Epithelial cell of esophagus (primary cell): ENCODE results near the gene MOB3B.

ENCODE experiments used
- DNase-seq: peaks from one replicate; pipeline ENCODE4 v3.0.0; 2010; ENCODE audit warnings: low read depth
- H3K4me3 ChIP-seq: 2 replicates; pipeline ENCODE4 v1.5.1; 2011; ENCODE audit warnings: mild to moderate bottlenecking, low read length, control low read depth
- TF ChIP-seq, protein P1 (sequence below): IDR thresholded peaks from 2 replicates; pipeline ENCODE4 v1.5.1; 2011; ENCODE audit warnings: low read depth, mild to moderate bottlenecking, low read length, control low read depth, inconsistent platforms; ENCODE audit not compliant: insufficient read depth; ENCODE audit errors: missing control alignments

MOB3B gene

DNA sequence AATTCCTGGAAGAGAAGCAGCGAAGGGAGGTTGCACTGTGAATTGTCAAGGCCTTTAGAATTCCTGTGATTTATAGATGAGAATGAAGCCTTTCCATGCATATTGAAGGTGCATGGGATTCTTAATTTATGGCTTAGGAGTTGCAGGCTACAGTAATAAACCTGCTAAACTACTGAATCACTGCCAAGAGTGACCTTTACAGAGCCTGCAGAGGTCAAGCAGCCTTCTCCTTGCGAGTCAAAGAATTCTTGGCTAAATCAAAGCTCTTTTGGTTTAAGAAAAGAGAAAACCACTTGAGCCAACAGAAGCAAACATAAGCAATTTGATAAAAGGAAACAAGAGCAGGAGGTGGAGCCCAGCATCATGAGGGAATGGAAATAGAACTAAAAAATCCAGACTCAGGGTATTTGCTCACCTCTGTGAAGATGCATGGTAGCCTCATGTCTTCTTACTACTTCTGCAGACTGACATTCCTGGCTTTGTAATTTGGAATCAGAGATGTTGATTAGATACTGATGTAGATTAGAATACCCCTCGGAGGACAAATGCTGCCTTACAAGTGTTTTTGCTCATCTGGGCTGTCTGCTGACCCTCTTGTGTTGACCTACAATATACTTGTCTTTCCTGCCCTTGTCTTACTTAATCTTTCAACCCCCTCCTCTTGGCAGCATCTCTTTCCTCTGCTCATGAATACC is 95.8 kb downstream of the MOB3B start:
- no peak overlapping the region for H3K4me3 ChIP-seq
- TF ChIP-seq, protein P1, sequence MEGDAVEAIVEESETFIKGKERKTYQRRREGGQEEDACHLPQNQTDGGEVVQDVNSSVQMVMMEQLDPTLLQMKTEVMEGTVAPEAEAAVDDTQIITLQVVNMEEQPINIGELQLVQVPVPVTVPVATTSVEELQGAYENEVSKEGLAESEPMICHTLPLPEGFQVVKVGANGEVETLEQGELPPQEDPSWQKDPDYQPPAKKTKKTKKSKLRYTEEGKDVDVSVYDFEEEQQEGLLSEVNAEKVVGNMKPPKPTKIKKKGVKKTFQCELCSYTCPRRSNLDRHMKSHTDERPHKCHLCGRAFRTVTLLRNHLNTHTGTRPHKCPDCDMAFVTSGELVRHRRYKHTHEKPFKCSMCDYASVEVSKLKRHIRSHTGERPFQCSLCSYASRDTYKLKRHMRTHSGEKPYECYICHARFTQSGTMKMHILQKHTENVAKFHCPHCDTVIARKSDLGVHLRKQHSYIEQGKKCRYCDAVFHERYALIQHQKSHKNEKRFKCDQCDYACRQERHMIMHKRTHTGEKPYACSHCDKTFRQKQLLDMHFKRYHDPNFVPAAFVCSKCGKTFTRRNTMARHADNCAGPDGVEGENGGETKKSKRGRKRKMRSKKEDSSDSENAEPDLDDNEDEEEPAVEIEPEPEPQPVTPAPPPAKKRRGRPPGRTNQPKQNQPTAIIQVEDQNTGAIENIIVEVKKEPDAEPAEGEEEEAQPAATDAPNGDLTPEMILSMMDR = no peak

DNA sequence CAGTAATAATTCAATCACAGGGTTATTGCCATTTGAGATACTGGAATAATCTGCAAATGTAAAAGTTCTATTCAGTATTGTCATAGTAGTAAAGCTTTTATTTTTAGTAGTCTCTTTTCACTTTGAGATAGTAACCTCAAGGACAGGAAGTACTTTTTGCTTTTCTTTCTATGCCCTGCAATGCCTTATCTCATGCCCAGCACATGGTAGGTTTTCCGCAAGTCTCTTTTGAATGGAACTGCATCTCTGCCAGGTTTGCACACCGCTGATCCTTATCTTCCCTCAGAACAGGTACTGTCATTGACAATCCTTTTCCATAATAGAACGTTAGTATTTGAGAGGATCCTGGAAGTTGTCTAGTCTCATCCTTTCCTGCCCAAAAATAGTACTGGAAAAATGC is 97.3 kb downstream of the MOB3B start:
- TF ChIP-seq, protein P1 = no peak
- DNase-seq = no peak
- H3K4me3 ChIP-seq = no peak overlapping the region

More for the DNA sequence above, 95.8 kb downstream of the MOB3B start:
- no peak for DNase-seq

DNA sequence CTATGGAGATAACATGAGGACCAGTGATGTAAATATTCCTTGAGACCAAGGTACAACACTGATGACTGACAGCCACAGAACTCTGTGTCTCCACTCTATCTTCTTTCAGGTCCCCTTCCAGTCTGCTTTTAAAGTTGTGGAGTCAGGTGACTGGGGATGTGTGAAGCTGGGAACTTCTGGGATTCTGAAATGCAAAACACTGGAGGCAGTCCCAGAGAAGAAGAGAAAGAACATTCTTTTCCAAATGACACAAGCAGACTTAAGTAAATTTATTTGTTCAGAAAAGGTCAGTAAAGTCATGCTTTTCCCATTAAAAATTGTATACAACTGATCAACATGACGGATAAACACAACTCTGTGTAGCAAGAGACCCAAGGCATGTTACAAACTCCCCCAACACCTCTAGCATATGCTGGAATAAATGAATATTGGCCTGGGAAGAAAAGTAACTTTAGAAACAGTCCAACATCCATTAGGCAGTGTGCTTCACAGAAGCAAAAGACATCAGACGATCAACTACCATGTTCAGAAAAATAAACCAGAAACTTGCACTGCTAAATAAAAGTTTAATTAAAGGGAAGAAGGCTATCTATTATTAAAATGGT is 98.0 kb downstream of the MOB3B start:
- H3K4me3 ChIP-seq = no peak overlapping the region
- TF ChIP-seq, protein P1 = no peak
- DNase-seq = no peak

DNA sequence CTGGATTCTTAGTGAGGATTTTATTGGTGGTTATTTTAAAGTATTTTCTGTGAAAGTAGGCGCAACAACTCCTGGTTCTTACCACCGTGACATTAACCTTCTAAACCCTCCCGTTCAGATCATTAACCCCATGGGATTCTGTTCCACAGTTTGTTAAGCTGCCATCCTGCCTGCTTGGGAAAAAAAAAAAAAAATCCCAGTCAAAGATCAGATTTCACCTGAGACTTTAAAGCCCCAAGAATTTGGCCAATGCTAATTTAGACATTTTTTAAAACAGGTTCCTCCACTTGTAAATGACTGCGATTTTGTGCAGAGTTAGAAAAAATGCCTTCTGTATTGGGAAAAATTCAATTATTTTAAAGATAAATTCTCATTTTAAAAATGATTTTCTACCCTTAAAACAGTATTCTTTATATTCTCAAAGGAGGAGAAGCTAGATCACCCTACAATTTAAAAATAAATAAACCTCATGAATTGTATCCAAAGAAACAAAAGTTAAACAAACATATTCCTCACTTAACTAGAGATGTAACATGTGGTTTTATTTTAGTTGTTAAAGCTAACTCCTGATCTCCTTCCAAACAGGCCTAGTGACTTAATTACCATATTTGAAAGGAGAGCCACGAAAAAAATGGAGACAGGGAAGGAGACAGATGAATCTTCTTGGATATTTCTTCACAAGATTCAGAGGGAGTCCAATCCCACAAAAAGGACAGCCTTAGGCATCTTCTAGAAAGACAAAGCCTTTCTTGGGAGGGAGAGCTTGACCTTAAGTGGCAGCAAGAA is 98.7 kb downstream of the MOB3B start:
- TF ChIP-seq, protein P1 = no peak
- no peak for DNase-seq
- H3K4me3 ChIP-seq = no peak overlapping the region

DNA sequence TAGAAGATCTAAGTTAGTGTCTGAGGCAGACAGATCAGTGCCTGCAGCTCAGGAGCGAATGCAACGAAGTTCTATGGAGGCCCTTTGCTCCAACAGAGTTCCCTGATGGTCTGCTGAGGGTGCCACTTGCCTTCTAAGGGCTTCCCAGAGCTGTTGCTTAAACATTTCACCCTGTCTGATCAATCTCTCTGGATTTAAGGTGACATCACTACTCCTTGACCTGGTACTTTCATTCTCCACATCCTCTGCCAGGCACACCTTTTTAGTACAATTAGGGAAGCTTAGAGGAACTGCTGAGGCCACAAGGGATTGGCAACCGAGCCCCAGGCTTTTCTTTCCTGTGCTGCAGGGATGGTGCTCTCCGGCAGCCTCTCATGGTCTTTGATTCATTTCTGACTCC is 99.7 kb downstream of the MOB3B start:
- DNase-seq = no peak
- TF ChIP-seq, protein P1 = no peak
- H3K4me3 ChIP-seq = no peak overlapping the region

DNA sequence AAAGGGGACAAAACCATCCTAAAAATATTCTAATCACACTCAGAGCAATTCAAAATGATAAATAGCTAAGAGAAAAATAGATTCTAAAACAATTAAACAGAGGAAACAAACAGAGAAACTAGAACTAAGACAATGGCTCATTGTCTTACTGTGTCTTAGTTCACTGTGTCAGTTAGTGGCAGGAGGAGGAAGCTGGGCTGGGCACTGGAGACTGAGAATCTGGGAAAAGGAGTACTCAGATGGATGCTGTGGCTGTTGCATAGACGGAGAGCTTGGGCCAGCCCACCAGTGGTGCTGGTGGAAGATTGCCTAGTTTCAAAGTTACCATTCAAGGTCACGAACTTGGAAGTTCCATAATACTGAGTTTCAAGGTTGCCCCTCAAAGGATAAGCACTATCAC is 100.2 kb downstream of the MOB3B start:
- TF ChIP-seq, protein P1 = no peak
- DNase-seq = no peak
- H3K4me3 ChIP-seq = no peak overlapping the region

DNA sequence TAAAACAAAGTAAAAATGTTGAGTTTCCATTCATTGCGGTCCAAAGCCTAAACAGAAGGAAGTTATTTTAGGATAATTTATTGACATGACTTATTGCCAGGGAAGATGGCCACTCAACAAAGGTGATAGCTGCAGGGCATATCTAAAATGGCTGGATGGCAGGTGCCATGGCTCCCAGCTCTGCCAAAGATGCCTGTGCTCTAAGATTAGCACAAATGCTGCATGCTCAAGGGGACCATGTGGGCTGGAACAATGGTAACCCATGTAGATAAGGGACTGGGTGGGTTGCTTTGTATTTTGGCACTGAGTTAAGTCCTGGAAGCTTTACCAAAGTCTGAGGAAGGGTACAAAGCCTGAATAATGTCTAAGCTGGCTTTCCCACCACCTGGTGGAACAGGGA is 101.1 kb downstream of the MOB3B start:
- TF ChIP-seq, protein P1 = no peak
- no peak overlapping the region for H3K4me3 ChIP-seq
- DNase-seq = no peak
